ENCODE data around the gene IL22. TPM values are rescaled to one million over a fixed set of nuclear protein-coding genes. Genes with fewer than 3 reads are reported as not detected.

The IL22 gene
- total and polyA plus RNA-seq, 2 of the 8 experiments (the other 6 are each of a cell fraction or from before 2014, with no cell fraction given): not detected

DNA sequence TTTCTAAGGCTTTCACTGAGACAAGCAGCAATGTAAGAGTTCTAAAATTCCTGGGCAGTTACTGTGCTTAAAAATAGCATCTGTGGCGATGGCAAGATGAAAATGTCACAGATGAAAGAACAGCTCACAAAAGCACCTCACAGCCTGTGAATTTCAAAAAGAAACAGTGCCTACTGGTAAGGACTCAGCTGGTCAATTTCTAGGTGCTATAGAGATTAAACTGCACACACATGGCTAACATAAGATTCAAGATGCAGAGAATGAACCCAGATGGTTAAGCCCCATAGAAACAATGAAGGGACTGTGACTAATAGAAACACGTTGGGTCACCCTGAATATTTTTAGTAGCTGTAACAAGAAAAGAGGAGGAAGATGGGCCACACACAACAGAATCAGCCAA lies 15.8 kb downstream of the IL22 start (continued):
- TF ChIP-seq, protein P1, sequence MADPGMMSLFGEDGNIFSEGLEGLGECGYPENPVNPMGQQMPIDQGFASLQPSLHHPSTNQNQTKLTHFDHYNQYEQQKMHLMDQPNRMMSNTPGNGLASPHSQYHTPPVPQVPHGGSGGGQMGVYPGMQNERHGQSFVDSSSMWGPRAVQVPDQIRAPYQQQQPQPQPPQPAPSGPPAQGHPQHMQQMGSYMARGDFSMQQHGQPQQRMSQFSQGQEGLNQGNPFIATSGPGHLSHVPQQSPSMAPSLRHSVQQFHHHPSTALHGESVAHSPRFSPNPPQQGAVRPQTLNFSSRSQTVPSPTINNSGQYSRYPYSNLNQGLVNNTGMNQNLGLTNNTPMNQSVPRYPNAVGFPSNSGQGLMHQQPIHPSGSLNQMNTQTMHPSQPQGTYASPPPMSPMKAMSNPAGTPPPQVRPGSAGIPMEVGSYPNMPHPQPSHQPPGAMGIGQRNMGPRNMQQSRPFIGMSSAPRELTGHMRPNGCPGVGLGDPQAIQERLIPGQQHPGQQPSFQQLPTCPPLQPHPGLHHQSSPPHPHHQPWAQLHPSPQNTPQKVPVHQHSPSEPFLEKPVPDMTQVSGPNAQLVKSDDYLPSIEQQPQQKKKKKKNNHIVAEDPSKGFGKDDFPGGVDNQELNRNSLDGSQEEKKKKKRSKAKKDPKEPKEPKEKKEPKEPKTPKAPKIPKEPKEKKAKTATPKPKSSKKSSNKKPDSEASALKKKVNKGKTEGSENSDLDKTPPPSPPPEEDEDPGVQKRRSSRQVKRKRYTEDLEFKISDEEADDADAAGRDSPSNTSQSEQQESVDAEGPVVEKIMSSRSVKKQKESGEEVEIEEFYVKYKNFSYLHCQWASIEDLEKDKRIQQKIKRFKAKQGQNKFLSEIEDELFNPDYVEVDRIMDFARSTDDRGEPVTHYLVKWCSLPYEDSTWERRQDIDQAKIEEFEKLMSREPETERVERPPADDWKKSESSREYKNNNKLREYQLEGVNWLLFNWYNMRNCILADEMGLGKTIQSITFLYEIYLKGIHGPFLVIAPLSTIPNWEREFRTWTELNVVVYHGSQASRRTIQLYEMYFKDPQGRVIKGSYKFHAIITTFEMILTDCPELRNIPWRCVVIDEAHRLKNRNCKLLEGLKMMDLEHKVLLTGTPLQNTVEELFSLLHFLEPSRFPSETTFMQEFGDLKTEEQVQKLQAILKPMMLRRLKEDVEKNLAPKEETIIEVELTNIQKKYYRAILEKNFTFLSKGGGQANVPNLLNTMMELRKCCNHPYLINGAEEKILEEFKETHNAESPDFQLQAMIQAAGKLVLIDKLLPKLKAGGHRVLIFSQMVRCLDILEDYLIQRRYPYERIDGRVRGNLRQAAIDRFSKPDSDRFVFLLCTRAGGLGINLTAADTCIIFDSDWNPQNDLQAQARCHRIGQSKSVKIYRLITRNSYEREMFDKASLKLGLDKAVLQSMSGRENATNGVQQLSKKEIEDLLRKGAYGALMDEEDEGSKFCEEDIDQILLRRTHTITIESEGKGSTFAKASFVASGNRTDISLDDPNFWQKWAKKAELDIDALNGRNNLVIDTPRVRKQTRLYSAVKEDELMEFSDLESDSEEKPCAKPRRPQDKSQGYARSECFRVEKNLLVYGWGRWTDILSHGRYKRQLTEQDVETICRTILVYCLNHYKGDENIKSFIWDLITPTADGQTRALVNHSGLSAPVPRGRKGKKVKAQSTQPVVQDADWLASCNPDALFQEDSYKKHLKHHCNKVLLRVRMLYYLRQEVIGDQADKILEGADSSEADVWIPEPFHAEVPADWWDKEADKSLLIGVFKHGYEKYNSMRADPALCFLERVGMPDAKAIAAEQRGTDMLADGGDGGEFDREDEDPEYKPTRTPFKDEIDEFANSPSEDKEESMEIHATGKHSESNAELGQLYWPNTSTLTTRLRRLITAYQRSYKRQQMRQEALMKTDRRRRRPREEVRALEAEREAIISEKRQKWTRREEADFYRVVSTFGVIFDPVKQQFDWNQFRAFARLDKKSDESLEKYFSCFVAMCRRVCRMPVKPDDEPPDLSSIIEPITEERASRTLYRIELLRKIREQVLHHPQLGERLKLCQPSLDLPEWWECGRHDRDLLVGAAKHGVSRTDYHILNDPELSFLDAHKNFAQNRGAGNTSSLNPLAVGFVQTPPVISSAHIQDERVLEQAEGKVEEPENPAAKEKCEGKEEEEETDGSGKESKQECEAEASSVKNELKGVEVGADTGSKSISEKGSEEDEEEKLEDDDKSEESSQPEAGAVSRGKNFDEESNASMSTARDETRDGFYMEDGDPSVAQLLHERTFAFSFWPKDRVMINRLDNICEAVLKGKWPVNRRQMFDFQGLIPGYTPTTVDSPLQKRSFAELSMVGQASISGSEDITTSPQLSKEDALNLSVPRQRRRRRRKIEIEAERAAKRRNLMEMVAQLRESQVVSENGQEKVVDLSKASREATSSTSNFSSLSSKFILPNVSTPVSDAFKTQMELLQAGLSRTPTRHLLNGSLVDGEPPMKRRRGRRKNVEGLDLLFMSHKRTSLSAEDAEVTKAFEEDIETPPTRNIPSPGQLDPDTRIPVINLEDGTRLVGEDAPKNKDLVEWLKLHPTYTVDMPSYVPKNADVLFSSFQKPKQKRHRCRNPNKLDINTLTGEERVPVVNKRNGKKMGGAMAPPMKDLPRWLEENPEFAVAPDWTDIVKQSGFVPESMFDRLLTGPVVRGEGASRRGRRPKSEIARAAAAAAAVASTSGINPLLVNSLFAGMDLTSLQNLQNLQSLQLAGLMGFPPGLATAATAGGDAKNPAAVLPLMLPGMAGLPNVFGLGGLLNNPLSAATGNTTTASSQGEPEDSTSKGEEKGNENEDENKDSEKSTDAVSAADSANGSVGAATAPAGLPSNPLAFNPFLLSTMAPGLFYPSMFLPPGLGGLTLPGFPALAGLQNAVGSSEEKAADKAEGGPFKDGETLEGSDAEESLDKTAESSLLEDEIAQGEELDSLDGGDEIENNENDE (IDR thresholded peaks at IDR 0.05; ENCODE audit: insufficient replicate concordance, low read length): no peak
- TF ChIP-seq TBP (IDR thresholded peaks at IDR 0.05; ENCODE audit: low read depth, low read length) (no peak), ATF2 (IDR thresholded peaks at IDR 0.05; ENCODE audit: low read length) (no peak)
